ENCODE data around the gene FUT7. TPM values are rescaled to one million over a fixed set of nuclear protein-coding genes. Genes with fewer than 3 reads are reported as not detected.

Gene FUT7
- total RNA-seq, 1 experiment from 2014 or later, result 0.12 TPM

DNA sequence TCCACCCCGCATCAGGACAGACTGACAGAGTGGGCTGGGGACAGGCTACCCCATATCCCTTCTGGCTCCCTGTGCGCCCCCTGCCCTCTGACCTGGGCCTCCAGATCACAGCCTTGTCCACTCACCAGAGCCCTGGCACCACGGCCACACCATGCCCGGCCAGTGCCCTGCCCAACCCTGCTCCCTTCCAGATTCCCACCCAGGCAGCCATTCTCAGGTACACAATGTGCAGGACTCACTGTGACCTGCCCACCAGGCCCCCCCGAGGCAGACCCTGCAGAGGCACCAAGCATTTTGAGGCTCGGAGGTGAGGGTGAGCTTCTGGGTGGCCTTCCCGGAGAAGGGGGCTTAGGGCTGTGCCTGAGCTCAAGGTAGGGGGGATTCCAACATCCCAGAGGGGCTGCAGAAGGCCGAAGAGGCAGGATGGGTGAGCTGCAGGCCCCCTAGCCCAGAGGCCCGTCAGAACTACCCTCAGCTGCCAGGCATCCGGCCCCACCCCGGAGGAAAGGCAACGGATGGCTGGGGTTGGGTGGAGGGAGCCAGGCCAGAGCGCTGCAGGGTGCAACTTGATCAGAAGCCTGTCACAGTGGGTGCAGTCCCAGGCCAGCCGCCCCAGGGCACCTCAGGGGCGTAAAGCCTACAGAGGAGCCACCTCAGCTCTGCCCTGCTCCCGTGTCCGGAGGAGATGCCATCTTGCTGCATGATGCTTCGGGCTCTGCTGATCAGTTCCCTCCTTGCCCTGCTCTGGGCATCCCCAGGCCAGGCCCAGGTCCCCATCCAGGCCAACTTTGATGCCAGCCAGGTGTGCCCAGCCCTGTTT, 49.4 kb downstream of the FUT7 start, which contains the start of gene LCNL1:
Gene LCNL1 (plus strand): TSS at position 762 of the 820 bp plus-strand sequence. CDS start 594 bp downstream, outside the sequence.
- no TSS peak for BruUV-seq (replicated peaks)
- Mint-ChIP-seq H3K27me3 (ENCODE audit: insufficient read depth, unreplicated experiment) (no peaks in the 10 kb centered on the region), H3K9me3 (ENCODE audit: unreplicated experiment) (no peaks in the 10 kb centered on the region), H3K4me1 (ENCODE audit: insufficient read depth, unreplicated experiment) (no peaks in the 10 kb centered on the region), H3K36me3 (ENCODE audit: insufficient read depth, unreplicated experiment) (no peaks in the 10 kb centered on the region), H3K4me3 (ENCODE audit: unreplicated experiment) (no peak within 1 kb of the TSS), H3K27ac (ENCODE audit: low read depth, unreplicated experiment) (no peak within 1 kb of the TSS)
- no peak for TF ChIP-seq CTCF (IDR thresholded peaks at IDR 0.05; ENCODE audit: unreplicated experiment)
- no peak for DNase-seq (ENCODE audit: unreplicated experiment)
- POLR2A ChIA-PET, result no interaction called here
- CTCF ChIA-PET, result no interaction called here
- intact Hi-C loops (cut with micrococcal nuclease), result no loop called here

GRCh38 chr9:136981588-136982231, 50.2 kb downstream of the FUT7 start:
- no peak overlapping the region for H3K4me3 Mint-ChIP-seq (ENCODE audit: unreplicated experiment)
- no peak for TF ChIP-seq CTCF (IDR thresholded peaks at IDR 0.05; ENCODE audit: unreplicated experiment)
- no peaks in the 10 kb centered on the region for H3K4me1 Mint-ChIP-seq (ENCODE audit: insufficient read depth, unreplicated experiment)
- no peaks in the 10 kb centered on the region for H3K27me3 Mint-ChIP-seq (ENCODE audit: insufficient read depth, unreplicated experiment)
- no peak overlapping the region for H3K27ac Mint-ChIP-seq (ENCODE audit: low read depth, unreplicated experiment)
- no peaks in the 10 kb centered on the region for H3K9me3 Mint-ChIP-seq (ENCODE audit: unreplicated experiment)
- no TSS peak for BruUV-seq (replicated peaks)
- DNase-seq (ENCODE audit: unreplicated experiment), result no peak
- intact Hi-C loops (cut with micrococcal nuclease), result no loop called here
- POLR2A ChIA-PET, result no interaction called here
- H3K36me3 Mint-ChIP-seq (ENCODE audit: insufficient read depth, unreplicated experiment), result no peaks in the 10 kb centered on the region
- CTCF ChIA-PET, result no interaction called here

GRCh38 chr9:136980669-136981478, 51.0 kb downstream of the FUT7 start:
- H3K4me3 Mint-ChIP-seq (ENCODE audit: unreplicated experiment), result no peak overlapping the region
- intact Hi-C loops (cut with micrococcal nuclease), result no loop called here
- no peaks in the 10 kb centered on the region for H3K4me1 Mint-ChIP-seq (ENCODE audit: insufficient read depth, unreplicated experiment)
- H3K27ac Mint-ChIP-seq (ENCODE audit: low read depth, unreplicated experiment), result no peak overlapping the region
- H3K9me3 Mint-ChIP-seq (ENCODE audit: unreplicated experiment), result no peaks in the 10 kb centered on the region
- DNase-seq (ENCODE audit: unreplicated experiment), result no peak
- no peaks in the 10 kb centered on the region for H3K36me3 Mint-ChIP-seq (ENCODE audit: insufficient read depth, unreplicated experiment)
- H3K27me3 Mint-ChIP-seq (ENCODE audit: insufficient read depth, unreplicated experiment), result no peaks in the 10 kb centered on the region
- TF ChIP-seq CTCF (IDR thresholded peaks at IDR 0.05; ENCODE audit: unreplicated experiment), result no peak
- POLR2A ChIA-PET, result interaction anchor here (0.6 to 1.2 kb wide), 2 partner anchors 11 to 44 kb away, joined by 3 to 4 read pairs; partner anchors contain the start of gene PAXX
- BruUV-seq (replicated peaks), result no TSS peak
- CTCF ChIA-PET, result interaction anchor here (0.6 kb wide), 1 partner anchor 122 kb away, joined by 3 read pairs; no protein-coding TSS in a partner anchor

Other genes starting within 250 kb of the FUT7 start
- gene TMEM141, start 240.7 kb downstream of the FUT7 start, total RNA-seq (2022), result 56.0 and 70.4 TPM in 2 replicates
- gene CCDC183, start 235.8 kb downstream of the FUT7 start, total RNA-seq (2022), result 0.26 and 1.3 TPM in 2 replicates
- gene RABL6, start 224.1 kb downstream of the FUT7 start, total RNA-seq (2022), result 77.8 and 84.2 TPM in 2 replicates
- gene AJM1, start 189.6 kb downstream of the FUT7 start, total RNA-seq (2022), result 5.6 and 5.7 TPM in 2 replicates
- 173 and 193 TPM in 2 replicates for gene PHPT1, start 182.7 kb downstream of the FUT7 start, total RNA-seq (2022)
- 11.8 and 14.1 TPM in 2 replicates for gene MAMDC4, start 179.7 kb downstream of the FUT7 start, total RNA-seq (2022)
- gene EDF1, start 165.8 kb downstream of the FUT7 start, total RNA-seq (2022), result 480 and 581 TPM in 2 replicates
- 10.7 and 14.1 TPM in 2 replicates for gene TRAF2, start 145.6 kb downstream of the FUT7 start, total RNA-seq (2022)
- gene FBXW5, start 87.3 kb downstream of the FUT7 start, total RNA-seq (2022), result 88.8 and 100 TPM in 2 replicates
- gene C8G, start 86.8 kb downstream of the FUT7 start, total RNA-seq (2022), result 1.0 and 1.1 TPM in 2 replicates
- gene LCN12, start 79.8 kb downstream of the FUT7 start, total RNA-seq (2022), result 0.86 and 1.2 TPM in 2 replicates
- 1.1 and 1.8 TPM in 2 replicates for gene PTGDS, start 54.6 kb downstream of the FUT7 start, total RNA-seq (2022)
- not detected in 2 replicates for gene LCNL1, start 49.1 kb downstream of the FUT7 start, total RNA-seq (2022)
- gene PAXX, start 39.7 kb downstream of the FUT7 start, total RNA-seq (2022), result 43.6 and 57.9 TPM in 2 replicates
- gene CLIC3, start 35.5 kb downstream of the FUT7 start, total RNA-seq (2022), result 1.2 and 4.2 TPM in 2 replicates
- 20.0 and 21.7 TPM in 2 replicates for gene ABCA2, start 3.9 kb downstream of the FUT7 start, total RNA-seq (2022)
- gene NPDC1, start 14.1 kb upstream of the FUT7 start, total RNA-seq (2022), result 161 and 171 TPM in 2 replicates
- 13.4 and 31.5 TPM in 2 replicates for gene ENTPD2, start 22.0 kb upstream of the FUT7 start, total RNA-seq (2022)
- 5.7 and 15.7 TPM in 2 replicates for gene SAPCD2, start 38.5 kb upstream of the FUT7 start, total RNA-seq (2022)
- gene UAP1L1, start 45.4 kb upstream of the FUT7 start, total RNA-seq (2022), result 1.0 and 3.7 TPM in 2 replicates
- gene MAN1B1, start 54.9 kb upstream of the FUT7 start, total RNA-seq (2022), result 46.5 and 49.1 TPM in 2 replicates
- gene DPP7, start 82.6 kb upstream of the FUT7 start, total RNA-seq (2022), result 139 and 157 TPM in 2 replicates
- 0.61 and 1.4 TPM in 2 replicates for gene GRIN1, start 107.1 kb upstream of the FUT7 start, total RNA-seq (2022)
- not detected in 2 replicates for gene LRRC26, start 138.0 kb upstream of the FUT7 start, total RNA-seq (2022)
- gene TMEM210, start 140.0 kb upstream of the FUT7 start, total RNA-seq (2022), result not detected in 2 replicates
- 42.1 and 43.6 TPM in 2 replicates for gene ANAPC2, start 156.5 kb upstream of the FUT7 start, total RNA-seq (2022)
- 81.4 and 82.6 TPM in 2 replicates for gene SSNA1, start 156.6 kb upstream of the FUT7 start, total RNA-seq (2022)
- gene TPRN, start 168.7 kb upstream of the FUT7 start, total RNA-seq (2022), result 12.6 and 13.4 TPM in 2 replicates
- 31.4 and 35.6 TPM in 2 replicates for gene TMEM203, start 173.6 kb upstream of the FUT7 start, total RNA-seq (2022)
- 16.6 and 18.0 TPM in 2 replicates for gene NDOR1, start 173.6 kb upstream of the FUT7 start, total RNA-seq (2022)
- gene RNF208, start 190.2 kb upstream of the FUT7 start, total RNA-seq (2022), result 2.5 and 3.1 TPM in 2 replicates
- 1.4 and 1.8 TPM in 2 replicates for gene CYSRT1, start 193.1 kb upstream of the FUT7 start, total RNA-seq (2022)
- gene RNF224, start 195.4 kb upstream of the FUT7 start, total RNA-seq (2022), result 0.16 and 0.44 TPM in 2 replicates
- gene SLC34A3, start 198.8 kb upstream of the FUT7 start, total RNA-seq (2022), result not detected in 2 replicates
- 171 and 180 TPM in 2 replicates for gene TUBB4B, start 209.2 kb upstream of the FUT7 start, total RNA-seq (2022)
- gene STPG3, start 219.2 kb upstream of the FUT7 start, total RNA-seq (2022), result not detected in 2 replicates
- 38.0 and 40.5 TPM in 2 replicates for gene NELFB, start 223.2 kb upstream of the FUT7 start, total RNA-seq (2022)
- gene TOR4A, start 245.6 kb upstream of the FUT7 start, total RNA-seq (2022), result 20.6 and 21.9 TPM in 2 replicates